ENCODE data around the gene PRSS12. TPM values are rescaled to one million over a fixed set of nuclear protein-coding genes. Genes with fewer than 3 reads are reported as not detected.
"Not testable (repeated sequence)": the region's sequence is repeated elsewhere in the genome, so short reads cannot be mapped to it uniquely, and the experiment has no call there.

The PRSS12 gene
- total and polyA plus RNA-seq, 2 experiments from 2014 or later = 8.2 to 14.4 TPM

- TF ChIP-seq EZH2 (IDR thresholded peaks at IDR 0.05; ENCODE audit: borderline replicate concordance) (no peak), EZH2phosphoT487 (IDR thresholded peaks at IDR 0.05; ENCODE audit: low read depth, severe bottlenecking, unreplicated experiment) (no peak), CTCF (IDR thresholded peaks at IDR 0.05; ENCODE audit: poor library complexity) (no peak)
- H2AFZ ChIP-seq = no peak overlapping the region
- WGBS (ENCODE audit: low lambda C conversion rate, missing lambda C conversion rate) = 43% methylated on average over 2 of the region's 2 CpGs
Measured at GRCh38 chr4:118307643-118308042, 45.2 kb downstream of the PRSS12 start.

GRCh38 chr4:118299619-118300018 lies 53.2 kb downstream of the PRSS12 start:
- not testable (repeated sequence) for H4K20me1 ChIP-seq (ENCODE audit: insufficient read depth, poor library complexity, severe bottlenecking); H3K27me3 ChIP-seq; DNase-seq (ENCODE audit: low spot score); H3K27ac ChIP-seq; H2AFZ ChIP-seq; H3K36me3 ChIP-seq (replicated peaks; ENCODE audit: insufficient read depth, low read depth); H3K9me3 ChIP-seq (ENCODE audit: low read depth); H3K4me3 ChIP-seq; H3K4me2 ChIP-seq; H3K79me2 ChIP-seq; H3K4me1 ChIP-seq (ENCODE audit: insufficient read depth); H3K9me2 ChIP-seq (replicated peaks; ENCODE audit: insufficient read depth)
- WGBS (ENCODE audit: low lambda C conversion rate, missing lambda C conversion rate) = 97% methylated on average over 6 of the region's 6 CpGs

More at GRCh38 chr4:118307643-118308042, 45.2 kb downstream of the PRSS12 start:
- H3K4me2 ChIP-seq = no peak overlapping the region
- H3K79me2 ChIP-seq = no peaks in the 10 kb centered on the region
- H3K27me3 ChIP-seq = no peaks in the 10 kb centered on the region
- no peak overlapping the region for H3K27ac ChIP-seq
- H3K4me1 ChIP-seq (ENCODE audit: insufficient read depth) = no peaks in the 10 kb centered on the region
- no peaks in the 10 kb centered on the region for H4K20me1 ChIP-seq (ENCODE audit: insufficient read depth, poor library complexity, severe bottlenecking)
- H3K36me3 ChIP-seq (replicated peaks; ENCODE audit: insufficient read depth, low read depth) = no peaks in the 10 kb centered on the region
- H3K4me3 ChIP-seq = no peak overlapping the region
- H3K9me3 ChIP-seq (ENCODE audit: low read depth) = no peaks in the 10 kb centered on the region
- no peak for DNase-seq (ENCODE audit: low spot score)
- no peaks in the 10 kb centered on the region for H3K9me2 ChIP-seq (replicated peaks; ENCODE audit: insufficient read depth)

GRCh38 chr4:118296729-118297128 lies 56.1 kb downstream of the PRSS12 start:
- Histone ChIP-seq H3K4me2 (no peak overlapping the region), H2AFZ (no peak overlapping the region), H3K36me3 (replicated peaks; ENCODE audit: insufficient read depth, low read depth) (no peaks in the 10 kb centered on the region), H3K4me1 (ENCODE audit: insufficient read depth) (no peaks in the 10 kb centered on the region), H3K27me3 (no peaks in the 10 kb centered on the region), H3K4me3 (no peak overlapping the region), H3K9me3 (ENCODE audit: low read depth) (no peaks in the 10 kb centered on the region), H4K20me1 (ENCODE audit: insufficient read depth, poor library complexity, severe bottlenecking) (no peaks in the 10 kb centered on the region), H3K9me2 (replicated peaks; ENCODE audit: insufficient read depth) (no peaks in the 10 kb centered on the region), H3K79me2 (no peaks in the 10 kb centered on the region), H3K27ac (no peak overlapping the region)
- no peak for DNase-seq (ENCODE audit: low spot score)
- no peak for TF ChIP-seq CTCF (IDR thresholded peaks at IDR 0.05; ENCODE audit: poor library complexity)
- no peak for TF ChIP-seq EZH2phosphoT487 (IDR thresholded peaks at IDR 0.05; ENCODE audit: low read depth, severe bottlenecking, unreplicated experiment)
- no peak for TF ChIP-seq EZH2 (IDR thresholded peaks at IDR 0.05; ENCODE audit: borderline replicate concordance)
- 76% methylated on average over 1 of the region's 1 CpG for WGBS (ENCODE audit: low lambda C conversion rate, missing lambda C conversion rate)

GRCh38 chr4:118290951-118291350 lies 61.9 kb downstream of the PRSS12 start:
- no peaks in the 10 kb centered on the region for H3K27me3 ChIP-seq
- H3K4me2 ChIP-seq = no peak overlapping the region
- no peaks in the 10 kb centered on the region for H3K9me2 ChIP-seq (replicated peaks; ENCODE audit: insufficient read depth)
- H3K79me2 ChIP-seq = no peaks in the 10 kb centered on the region
- no peak for DNase-seq (ENCODE audit: low spot score)
- H3K4me3 ChIP-seq = no peak overlapping the region
- H3K27ac ChIP-seq = no peak overlapping the region
- H4K20me1 ChIP-seq (ENCODE audit: insufficient read depth, poor library complexity, severe bottlenecking) = no peaks in the 10 kb centered on the region
- no peaks in the 10 kb centered on the region for H3K36me3 ChIP-seq (replicated peaks; ENCODE audit: insufficient read depth, low read depth)
- WGBS (ENCODE audit: low lambda C conversion rate, missing lambda C conversion rate) = 48% methylated on average over 2 of the region's 2 CpGs
- H2AFZ ChIP-seq = no peak overlapping the region
- H3K9me3 ChIP-seq (ENCODE audit: low read depth) = no peaks in the 10 kb centered on the region
- TF ChIP-seq EZH2phosphoT487 (IDR thresholded peaks at IDR 0.05; ENCODE audit: low read depth, severe bottlenecking, unreplicated experiment) = no peak
- TF ChIP-seq CTCF (IDR thresholded peaks at IDR 0.05; ENCODE audit: poor library complexity) = no peak
- no peak for TF ChIP-seq EZH2 (IDR thresholded peaks at IDR 0.05; ENCODE audit: borderline replicate concordance)
- H3K4me1 ChIP-seq (ENCODE audit: insufficient read depth) = peaks cover 5% of the 10 kb centered on the region
